K562 (cell line): ENCODE measurements around the gene FGF1. TPM values are rescaled to one million over a fixed set of nuclear protein-coding genes. Genes with fewer than 3 reads are reported as not detected.

Source experiments
- CBX1 ChIP-seq: sonication (generic); IDR thresholded peaks from 2 replicates; pipeline ENCODE4 v1.6.1; 2016; ENCODE audit warnings: antibody characterized with exemption, low read depth, mild to moderate bottlenecking
- CREB3 ChIP-seq: fragments of 450-650 bp; conservative IDR thresholded peaks from 2 replicates; pipeline ENCODE4 v1.6.1; 2016; ENCODE audit warnings: missing genetic modification characterization, low read depth, mild to moderate bottlenecking, missing compliant biosample characterization, moderate library complexity
- HDAC8 ChIP-seq: fragments of 450-650 bp; IDR thresholded peaks from 2 replicates; pipeline ENCODE4 v1.6.1; 2016; ENCODE audit warnings: mild to moderate bottlenecking, missing genetic modification characterization, moderate library complexity, missing compliant biosample characterization
- PCBP1 ChIP-seq: fragments of 200-400 bp; formaldehyde crosslinking; IDR thresholded peaks from 2 replicates; pipeline ENCODE4 v1.6.1; 2018; ENCODE audit warnings: mild to moderate bottlenecking, low read depth, low read length; ENCODE audit not compliant: poor library complexity, severe bottlenecking
- RAD21 ChIP-seq, 2 experiments: fragments of 250-450 bp in 1 of 2; fragments of 450-650 bp in 1 of 2; sonication (Bioruptor Pico) in 1 of 2; formaldehyde crosslinking in 1 of 2; IDR thresholded peaks in 1 of 2; conservative IDR thresholded peaks in 1 of 2; 2 replicates each; pipeline versions ENCODE4 v1.4.0 to v1.8.0; 2020 to 2022; ENCODE audit warnings: mild to moderate bottlenecking in 2 of 2, moderate library complexity in 1 of 2
- TCF7L2 ChIP-seq: fragments of 150-350 bp; IDR thresholded peaks from 2 replicates; pipeline ENCODE4 v1.6.1; 2016; ENCODE audit warnings: low read depth, mild to moderate bottlenecking, low read length, moderate library complexity
- U2AF1 ChIP-seq: fragments of 200-400 bp; formaldehyde crosslinking; optimal IDR thresholded peaks from 2 replicates; pipeline ENCODE3; 2017; ENCODE audit warnings: mild to moderate bottlenecking, low read depth, low read length, moderate library complexity
- ZNF589 ChIP-seq: fragments of 200-800 bp; sonication (Bioruptor generic); IDR thresholded peaks from 2 replicates; pipeline ENCODE4 v1.6.1; 2016; ENCODE audit warnings: low read depth, missing genetic modification characterization, missing compliant biosample characterization
- ZSCAN32 ChIP-seq: fragments of 450-650 bp; formaldehyde crosslinking; IDR thresholded peaks from 2 replicates; pipeline ENCODE4 v1.4.0; 2020; ENCODE audit warnings: mild to moderate bottlenecking, moderate library complexity
- polyA plus RNA-seq, 8 experiments: library from polyadenylated mRNA; depleted of rRNA in 4 of 8; stranded (reverse) in 5 of 8; unstranded in 3 of 8; fragments of >200 nt; fragmentation: Nextera tagmentation in 2 of 8; fragmentation: Illumina TruSeq in 1 of 8; extraction: Ambion mirVana in 2 of 8; extraction: Trizol in 1 of 8; gene quantifications; 2 replicates each; pipeline versions ENCODE4 v1.2.1 to v1.2.3, GENCODE V29; 2011 to 2014; ENCODE audit warnings: inconsistent platforms in 1 of 8, missing spikeins in 1 of 8
- total RNA-seq, 7 experiments: library from RNA; depleted of rRNA in 6 of 7; stranded (reverse); fragments of >200 nt in 6 of 7; fragmentation: Illumina TruSeq in 2 of 7; extraction: Trizol in 2 of 7; gene quantifications; 2 replicates each; pipeline versions ENCODE4 v1.2.1 to v1.2.3, GENCODE V29; 2011 to 2021; ENCODE audit warnings: low replicate concordance in 1 of 7
- TF ChIP-seq, protein P1 (sequence below): sonication (generic); formaldehyde crosslinking; IDR thresholded peaks from 2 replicates; pipeline ENCODE4 v1.8.0; 2022; ENCODE audit warnings: mild to moderate bottlenecking, missing genetic modification reagents
- TF ChIP-seq, protein P2 (sequence below): IDR thresholded peaks from 2 replicates; pipeline ENCODE4 v1.6.1; 2012; ENCODE audit warnings: low read depth, low read length, improper control_type of control experiment, borderline replicate concordance

FGF1 gene
- total and polyA plus RNA-seq, 9 of the 15 experiments (the other 6 are each of a cell fraction or from before 2014, with no cell fraction given): not detected

GRCh38 chr5:142587354-142587965 is 98.4 kb downstream of the FGF1 start (continued):
- TF ChIP-seq ZNF589 (CRISPR knock-in tag) (no peak), PCBP1 (no peak), U2AF1 (no peak), ZSCAN32 (CRISPR knock-in tag) (no peak), HDAC8 (no peak), RAD21 (CRISPR knock-in tag; conservative IDR thresholded peaks at IDR 0.05 in 1 of 2, IDR thresholded peaks at IDR 0.05 in 1 of 2) (peak; percentile 51 to 62; a peak in 3 of 4 replicates), CREB3 (no peak), CBX1 (no peak), TCF7L2 (no peak)
- TF ChIP-seq, protein P1, sequence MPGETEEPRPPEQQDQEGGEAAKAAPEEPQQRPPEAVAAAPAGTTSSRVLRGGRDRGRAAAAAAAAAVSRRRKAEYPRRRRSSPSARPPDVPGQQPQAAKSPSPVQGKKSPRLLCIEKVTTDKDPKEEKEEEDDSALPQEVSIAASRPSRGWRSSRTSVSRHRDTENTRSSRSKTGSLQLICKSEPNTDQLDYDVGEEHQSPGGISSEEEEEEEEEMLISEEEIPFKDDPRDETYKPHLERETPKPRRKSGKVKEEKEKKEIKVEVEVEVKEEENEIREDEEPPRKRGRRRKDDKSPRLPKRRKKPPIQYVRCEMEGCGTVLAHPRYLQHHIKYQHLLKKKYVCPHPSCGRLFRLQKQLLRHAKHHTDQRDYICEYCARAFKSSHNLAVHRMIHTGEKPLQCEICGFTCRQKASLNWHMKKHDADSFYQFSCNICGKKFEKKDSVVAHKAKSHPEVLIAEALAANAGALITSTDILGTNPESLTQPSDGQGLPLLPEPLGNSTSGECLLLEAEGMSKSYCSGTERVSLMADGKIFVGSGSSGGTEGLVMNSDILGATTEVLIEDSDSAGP (CRISPR knock-in tag): no peak
- TF ChIP-seq, protein P2, sequence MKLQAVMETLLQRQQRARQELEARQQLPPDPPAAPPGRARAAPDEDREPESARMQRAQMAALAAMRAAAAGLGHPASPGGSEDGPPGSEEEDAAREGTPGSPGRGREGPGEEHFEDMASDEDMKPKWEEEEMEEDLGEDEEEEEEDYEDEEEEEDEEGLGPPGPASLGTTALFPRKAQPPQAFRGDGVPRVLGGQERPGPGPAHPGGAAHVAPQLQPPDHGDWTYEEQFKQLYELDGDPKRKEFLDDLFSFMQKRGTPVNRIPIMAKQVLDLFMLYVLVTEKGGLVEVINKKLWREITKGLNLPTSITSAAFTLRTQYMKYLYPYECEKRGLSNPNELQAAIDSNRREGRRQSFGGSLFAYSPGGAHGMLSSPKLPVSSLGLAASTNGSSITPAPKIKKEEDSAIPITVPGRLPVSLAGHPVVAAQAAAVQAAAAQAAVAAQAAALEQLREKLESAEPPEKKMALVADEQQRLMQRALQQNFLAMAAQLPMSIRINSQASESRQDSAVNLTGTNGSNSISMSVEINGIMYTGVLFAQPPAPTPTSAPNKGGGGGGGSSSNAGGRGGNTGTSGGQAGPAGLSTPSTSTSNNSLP: 0 out of 2 replicates have a peak, but pooled peaks have one; percentile 34
